ENCODE measurements around the gene PTCH1.

Gene PTCH1

DNA sequence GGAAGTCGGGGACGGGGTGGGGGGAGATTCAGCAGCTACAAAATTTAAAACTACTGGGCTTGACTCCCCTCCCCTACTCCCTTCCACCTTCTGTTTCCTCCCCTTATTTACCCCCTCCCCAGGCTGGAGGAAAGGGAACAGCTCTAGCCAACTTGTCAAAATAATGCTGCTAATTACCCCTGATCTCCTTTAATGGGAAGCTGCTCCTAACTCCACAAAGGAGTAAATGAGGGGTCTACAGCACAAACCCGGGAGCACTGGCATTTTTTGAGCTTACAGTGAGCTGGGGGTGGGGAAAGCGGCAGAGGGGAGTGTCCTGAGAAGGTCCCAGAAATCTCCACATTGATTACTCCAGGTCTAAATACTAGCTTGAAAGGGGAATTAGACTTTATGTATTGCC, 3.1 kb downstream of the PTCH1 start:
- CTCF ChIA-PET: interaction anchor here (1.3 kb wide), 1 partner anchor 15 kb away, joined by 3 read pairs; no protein-coding TSS in a partner anchor
- TF ChIP-seq, protein P1, sequence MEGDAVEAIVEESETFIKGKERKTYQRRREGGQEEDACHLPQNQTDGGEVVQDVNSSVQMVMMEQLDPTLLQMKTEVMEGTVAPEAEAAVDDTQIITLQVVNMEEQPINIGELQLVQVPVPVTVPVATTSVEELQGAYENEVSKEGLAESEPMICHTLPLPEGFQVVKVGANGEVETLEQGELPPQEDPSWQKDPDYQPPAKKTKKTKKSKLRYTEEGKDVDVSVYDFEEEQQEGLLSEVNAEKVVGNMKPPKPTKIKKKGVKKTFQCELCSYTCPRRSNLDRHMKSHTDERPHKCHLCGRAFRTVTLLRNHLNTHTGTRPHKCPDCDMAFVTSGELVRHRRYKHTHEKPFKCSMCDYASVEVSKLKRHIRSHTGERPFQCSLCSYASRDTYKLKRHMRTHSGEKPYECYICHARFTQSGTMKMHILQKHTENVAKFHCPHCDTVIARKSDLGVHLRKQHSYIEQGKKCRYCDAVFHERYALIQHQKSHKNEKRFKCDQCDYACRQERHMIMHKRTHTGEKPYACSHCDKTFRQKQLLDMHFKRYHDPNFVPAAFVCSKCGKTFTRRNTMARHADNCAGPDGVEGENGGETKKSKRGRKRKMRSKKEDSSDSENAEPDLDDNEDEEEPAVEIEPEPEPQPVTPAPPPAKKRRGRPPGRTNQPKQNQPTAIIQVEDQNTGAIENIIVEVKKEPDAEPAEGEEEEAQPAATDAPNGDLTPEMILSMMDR (conservative IDR thresholded peaks at IDR 0.05; ENCODE audit: low read depth): no peak
- no peak overlapping the region for H3K27ac ChIP-seq
- POLR2A ChIA-PET (ENCODE audit: low non-redundant PET): no interaction called here
- DNase-seq (ENCODE audit: low spot score): no peak

DNA sequence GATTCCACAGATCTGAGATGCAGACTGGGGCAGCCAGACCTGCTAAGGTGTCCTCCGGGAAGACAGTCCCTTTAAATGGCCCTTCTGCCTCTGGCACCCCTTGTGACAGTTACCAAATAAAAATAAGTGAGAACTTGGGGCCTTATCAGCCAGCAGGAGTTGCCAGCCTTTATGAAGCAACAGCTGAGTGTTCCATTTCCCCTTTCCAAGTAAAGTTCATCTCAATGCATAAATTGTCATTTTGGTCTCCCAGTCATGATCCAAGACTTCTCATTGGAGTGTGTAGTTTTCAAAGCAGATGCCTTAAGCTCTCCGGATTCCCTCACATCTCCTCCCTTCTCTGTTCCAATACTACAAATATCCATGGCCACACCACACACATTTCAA, 4.1 kb downstream of the PTCH1 start:
- peak overlapping the region; percentile 99 for H3K27ac ChIP-seq
- TF ChIP-seq, protein P1 (conservative IDR thresholded peaks at IDR 0.05; ENCODE audit: low read depth): no peak
- ChIA-PET CTCF (interaction anchor here (1.3 kb wide), 1 partner anchor 14 kb away, joined by 3 read pairs; no protein-coding TSS in a partner anchor), POLR2A (ENCODE audit: low non-redundant PET) (no interaction called here)
- no peak for DNase-seq (ENCODE audit: low spot score)

DNA sequence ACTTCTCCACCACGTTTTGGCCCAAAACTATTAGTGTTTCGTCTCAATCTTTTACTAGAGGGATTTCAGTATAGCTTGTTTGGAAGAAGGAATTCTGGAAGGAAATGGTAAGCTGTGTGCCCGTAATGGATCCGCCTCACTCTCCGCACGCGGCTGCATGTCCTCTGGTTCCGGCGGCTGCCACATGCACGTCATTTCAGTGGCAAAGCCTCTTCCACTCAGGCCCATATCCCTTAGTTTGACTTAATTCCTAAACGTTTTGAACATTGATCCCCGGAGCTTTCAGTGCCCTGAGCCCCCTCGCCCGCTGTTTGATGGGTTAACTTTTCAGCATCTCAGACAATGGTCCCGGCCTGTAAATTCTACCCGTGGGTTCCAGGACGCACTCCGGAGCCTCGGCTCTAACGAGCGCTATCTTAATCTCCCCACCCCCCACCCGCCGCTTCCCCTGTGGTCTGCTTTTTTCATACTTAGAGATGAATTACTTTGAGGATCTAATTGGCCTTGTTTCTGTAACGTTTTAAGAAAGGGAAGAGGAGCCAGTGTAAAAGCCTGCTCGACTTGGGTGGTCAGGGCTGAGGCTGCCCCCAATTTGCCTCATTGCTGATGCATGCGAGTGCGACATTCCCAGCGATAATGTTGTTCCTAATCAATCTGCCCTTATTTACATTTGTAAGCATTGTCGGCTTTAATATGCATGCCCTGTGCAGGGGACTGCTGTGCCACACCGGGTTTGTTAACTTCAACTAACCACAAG, 4.6 kb downstream of the PTCH1 start:
- peak overlapping the region; percentile 99 for H3K27ac ChIP-seq
- TF ChIP-seq, protein P1 (conservative IDR thresholded peaks at IDR 0.05; ENCODE audit: low read depth): no peak
- ChIA-PET POLR2A (ENCODE audit: low non-redundant PET) (no interaction called here), CTCF (interaction anchor here (1.3 kb wide), 1 partner anchor 14 kb away, joined by 3 read pairs; no protein-coding TSS in a partner anchor)
- no peak for DNase-seq (ENCODE audit: low spot score)

DNA sequence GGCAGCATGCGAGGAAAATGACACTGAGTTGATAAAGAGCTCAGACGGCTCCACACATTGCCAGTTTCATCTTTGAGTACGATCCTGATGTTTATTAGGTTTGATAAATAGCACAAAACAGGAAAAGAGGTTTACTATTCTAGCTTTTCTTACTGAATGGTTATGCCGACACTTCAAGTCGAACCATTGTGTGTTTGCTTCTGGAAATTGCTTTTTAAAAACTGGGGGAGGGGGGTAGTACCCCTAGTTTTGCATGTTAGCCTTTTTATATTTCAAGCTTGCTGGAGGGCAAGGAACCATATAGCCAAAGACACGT, 5.2 kb downstream of the PTCH1 start:
- peak overlapping the region; percentile 99 for H3K27ac ChIP-seq
- ChIA-PET POLR2A (ENCODE audit: low non-redundant PET) (no interaction called here), CTCF (no interaction called here)
- TF ChIP-seq, protein P1 (conservative IDR thresholded peaks at IDR 0.05; ENCODE audit: low read depth): no peak
- DNase-seq (ENCODE audit: low spot score): no peak

DNA sequence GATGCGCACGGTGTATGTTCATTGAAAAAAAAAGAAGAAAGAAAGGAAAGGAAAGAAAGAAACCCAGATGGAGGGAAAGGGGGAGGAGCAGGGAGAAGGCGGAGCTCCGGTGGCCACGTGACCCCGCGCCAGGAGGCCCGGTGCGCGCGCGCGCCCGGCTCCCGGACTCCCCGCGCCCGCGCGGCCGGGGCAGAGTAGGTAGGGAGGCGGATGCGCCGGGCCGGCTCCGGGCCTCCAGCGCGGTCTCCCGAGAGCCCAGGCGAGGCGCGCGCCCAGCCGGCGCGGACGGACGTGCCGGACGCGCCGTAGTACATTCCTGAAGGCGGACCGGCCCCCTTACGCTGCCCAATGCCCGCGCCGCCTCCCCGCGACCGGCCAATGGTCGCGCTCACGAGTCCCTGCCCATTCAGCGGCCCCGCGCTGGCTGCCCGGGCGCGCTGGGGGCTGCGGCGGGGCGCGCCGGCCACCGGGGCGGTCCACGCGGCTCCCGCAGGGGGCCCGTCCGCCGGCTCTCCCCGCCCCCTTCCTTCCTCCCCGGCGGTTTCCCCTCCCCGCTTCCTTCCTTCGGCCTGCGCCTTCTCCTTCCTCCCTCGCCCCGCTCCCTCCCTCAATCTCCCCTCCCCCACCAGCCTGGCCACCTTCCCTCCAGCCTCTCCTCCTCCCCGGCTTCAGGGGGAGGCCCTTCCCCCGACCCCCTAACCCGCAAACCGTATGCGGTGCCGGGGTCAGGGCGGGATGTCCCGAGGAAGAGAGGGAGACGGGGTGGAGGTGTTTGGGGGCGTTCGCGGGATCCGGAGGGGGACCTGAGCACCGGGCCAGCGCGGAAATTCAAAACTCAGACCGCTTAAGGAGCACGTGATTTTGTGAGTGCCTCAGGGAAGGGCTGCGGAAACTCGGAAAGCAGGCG, 5.8 kb downstream of the PTCH1 start:
- H3K27ac ChIP-seq: peak overlapping the region; percentile 99
- peak; percentile 93 for DNase-seq (ENCODE audit: low spot score)
- TF ChIP-seq, protein P1 (conservative IDR thresholded peaks at IDR 0.05; ENCODE audit: low read depth): no peak
- ChIA-PET POLR2A (ENCODE audit: low non-redundant PET) (no interaction called here), CTCF (interaction anchor here (0.6 kb wide), 1 partner anchor 312 kb away, joined by 5 read pairs; no protein-coding TSS in a partner anchor)

DNA sequence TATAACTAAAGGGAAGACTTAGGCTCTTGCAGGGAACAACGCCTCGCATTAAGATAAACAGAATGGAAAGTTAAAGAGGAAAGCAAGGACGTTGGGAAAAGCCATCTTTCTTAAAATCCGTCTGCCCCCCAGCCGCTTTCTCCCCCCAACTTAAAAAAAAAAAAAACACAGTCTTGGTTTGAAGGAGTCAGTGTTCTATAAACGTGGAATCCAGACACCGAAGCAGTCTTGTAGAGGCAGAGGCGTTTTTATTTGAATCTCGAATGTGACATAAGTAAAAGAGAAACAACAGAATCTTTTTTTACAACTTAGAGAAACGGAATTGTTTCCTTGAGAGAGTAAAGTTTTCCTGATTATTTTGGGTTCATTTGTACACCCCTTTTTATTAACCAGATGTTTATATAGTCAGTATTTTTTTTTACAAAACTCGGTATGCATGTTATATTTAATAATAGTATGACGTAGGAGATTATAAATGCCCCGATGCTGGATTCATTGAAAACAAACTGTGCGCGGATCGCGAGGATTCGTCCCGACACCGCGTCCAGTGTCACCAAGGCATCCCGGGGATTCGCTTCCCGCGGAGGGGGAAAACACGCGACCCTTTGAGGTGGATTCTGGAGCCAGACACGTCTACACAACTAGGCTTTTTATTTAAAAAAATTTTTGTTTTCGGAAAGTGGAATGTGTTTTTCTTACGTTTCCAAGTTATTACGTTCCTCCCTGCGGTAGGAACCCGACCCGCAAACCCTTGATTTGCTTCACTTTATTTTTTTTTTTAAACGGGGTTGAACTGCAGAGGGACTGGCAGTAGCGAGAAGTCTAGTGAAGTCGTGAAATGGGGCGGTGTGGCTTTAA, 6.7 kb downstream of the PTCH1 start:
- ChIA-PET POLR2A (ENCODE audit: low non-redundant PET) (no interaction called here), CTCF (interaction anchor here (0.6 kb wide), 1 partner anchor 311 kb away, joined by 5 read pairs; no protein-coding TSS in a partner anchor)
- H3K27ac ChIP-seq: peak overlapping the region; percentile 99
- DNase-seq (ENCODE audit: low spot score): no peak
- TF ChIP-seq, protein P1 (conservative IDR thresholded peaks at IDR 0.05; ENCODE audit: low read depth): no peak

Data from RWPE1 (cell line).